A549 (cell line): ENCODE data around the gene PET117. TPM values are rescaled to one million over a fixed set of nuclear protein-coding genes. Genes with fewer than 3 reads are reported as not detected.
"Not testable (repeated sequence)": the region's sequence is repeated elsewhere in the genome, so short reads cannot be mapped to it uniquely, and the experiment has no call there.

ENCODE experiments used
- ATAC-seq, 2 experiments: fragments of 200-7000 bp in 1 of 2; fragments of >200 bp in 1 of 2; cut with Nextera tagmentation in 1 of 2; cut with Tn5 transposase in 1 of 2; 3 replicates each; pipeline versions ENCODE4 v1.8.0 to v1.9.1; 2018 to 2020; ENCODE audit warnings: mild to moderate bottlenecking in 1 of 2, moderate library complexity in 1 of 2
- CTCF ChIA-PET: fragments of 300-600 bp; sonication (Branson Sonifier 250); formaldehyde crosslinking; extraction: SDS; loops from one replicate; lab custom pipeline; 2021; ENCODE audit warnings: antibody characterized with exemption, inconsistent platforms; lab: Yijun Ruan, JAX
- POLR2A ChIA-PET: fragments of 350-600 bp; formaldehyde crosslinking; extraction: SDS; loops from one replicate; lab custom pipeline; 2021; ENCODE audit warnings: antibody characterized with exemption, inconsistent platforms; lab: Yijun Ruan, JAX
- DNase-seq, 2 experiments: peaks; one replicate each; pipeline versions ENCODE4 v3.0.0 to v3.0.0-alpha.2; 2011 to 2016; ENCODE audit warnings: low read depth in 1 of 2, low spot score in 1 of 2
- FAIRE-seq: peaks from 2 replicates; lab custom pipeline; 2011; peaks lifted over from hg19 to GRCh38; lab: Jason Lieb, UNC
- H3K27ac ChIP-seq, 2 experiments: fragments of >200 bp; sonication (Bioruptor Twin); formaldehyde crosslinking; 3 replicates each; pipeline ENCODE4 v1.5.1; 2016 to 2017
- H3K4me1 ChIP-seq: fragments of >200 bp; sonication (Bioruptor Twin); formaldehyde crosslinking; 3 replicates; pipeline ENCODE4 v1.6.1; 2016
- H3K4me2 ChIP-seq: fragments of >200 bp; sonication (Bioruptor Twin); formaldehyde crosslinking; 3 replicates; pipeline ENCODE4 v1.6.1; 2016
- H3K4me3 ChIP-seq: fragments of >200 bp; sonication (Bioruptor Twin); formaldehyde crosslinking; 3 replicates; pipeline ENCODE4 v1.5.1; 2016
- H3K9me3 ChIP-seq: fragments of >200 bp; sonication (Bioruptor Twin); formaldehyde crosslinking; 3 replicates; pipeline ENCODE4 v1.6.1; 2016
- EP300 ChIP-seq, 2 experiments: fragments of >200 bp; sonication (Bioruptor Twin); formaldehyde crosslinking; IDR thresholded peaks; 2 replicates in 1 of 2; 3 replicates in 1 of 2; pipeline ENCODE4 v1.6.1; 2016 to 2017
- FOSB ChIP-seq: fragments of 250-450 bp; sonication (Bioruptor Pico); IDR thresholded peaks from 2 replicates; pipeline ENCODE4 v1.5.0; 2020; ENCODE audit warnings: mild to moderate bottlenecking, moderate library complexity
- GATA3 ChIP-seq: IDR thresholded peaks from 2 replicates; pipeline ENCODE4 v1.6.1; 2012; ENCODE audit warnings: borderline replicate concordance
- KDM1A ChIP-seq: fragments of 200-600 bp; sonication (generic); IDR thresholded peaks from 2 replicates; pipeline ENCODE4 v1.6.1; 2016; ENCODE audit warnings: low read depth, mild to moderate bottlenecking
- NPAS2 ChIP-seq: fragments of 250-450 bp; sonication (Bioruptor Pico); IDR thresholded peaks from 2 replicates; pipeline ENCODE4 v1.8.0; 2022; ENCODE audit warnings: mild to moderate bottlenecking, moderate library complexity, borderline replicate concordance
- NR3C1 ChIP-seq: fragments of >200 bp; sonication (Bioruptor Twin); formaldehyde crosslinking; IDR thresholded peaks from 3 replicates; pipeline ENCODE4 v1.6.1; 2017
- PHF8 ChIP-seq: fragments of 200-600 bp; sonication (generic); IDR thresholded peaks from 2 replicates; pipeline ENCODE4 v1.6.1; 2016; ENCODE audit warnings: low read depth, mild to moderate bottlenecking, antibody characterized with exemption, moderate library complexity, borderline replicate concordance
- RARB ChIP-seq: fragments of 250-450 bp; sonication (Bioruptor Pico); IDR thresholded peaks from 2 replicates; pipeline ENCODE4 v1.8.0; 2021; ENCODE audit warnings: mild to moderate bottlenecking, moderate library complexity
- RCOR1 ChIP-seq: fragments of 150-350 bp; IDR thresholded peaks from 2 replicates; pipeline ENCODE4 v1.6.1; 2014; ENCODE audit warnings: antibody characterized with exemption, low read length, low read depth
- SMC3 ChIP-seq: fragments of >200 bp; sonication (Bioruptor Twin); formaldehyde crosslinking; IDR thresholded peaks from 3 replicates; pipeline ENCODE4 v1.6.1; 2018; ENCODE audit warnings: inconsistent platforms
- USF2 ChIP-seq: fragments of 450-650 bp; IDR thresholded peaks from 2 replicates; pipeline ENCODE4 v1.6.1; 2014; ENCODE audit warnings: antibody characterized with exemption
- ZFP36 ChIP-seq: fragments of 450-650 bp; IDR thresholded peaks from 2 replicates; pipeline ENCODE4 v1.6.1; 2014; ENCODE audit warnings: borderline replicate concordance; ENCODE audit not compliant: partially characterized antibody
- ZNF302 ChIP-seq: fragments of 250-450 bp; sonication (Bioruptor Pico); IDR thresholded peaks from 2 replicates; pipeline ENCODE4 v1.9.0; 2021; ENCODE audit warnings: inconsistent platforms, mild to moderate bottlenecking, moderate library complexity
- ZSCAN20 ChIP-seq: fragments of 250-450 bp; sonication (Bioruptor Pico); IDR thresholded peaks from 2 replicates; pipeline ENCODE4 v1.8.0; 2022; ENCODE audit warnings: mild to moderate bottlenecking, moderate library complexity
- WGBS: methylation state at CpG from one replicate; pipeline ENCODE4 v1.1.6; 2017; ENCODE audit errors: missing lambda C conversion rate; 5-methylcytosine and 5-hydroxymethylcytosine counted together
- polyA plus RNA-seq, 4 experiments: library from polyadenylated mRNA; depleted of rRNA in 3 of 4; stranded (reverse); fragments of >200 nt; fragmentation: RNase III in 1 of 4; extraction: RNeasy Plus Mini Kit Qiagen cat#74134 plus additional on column Dnase treatment in 1 of 4; gene quantifications; 2 replicates in 3 of 4; 3 replicates in 1 of 4; pipeline ENCODE4 v1.2.3, GENCODE V29; 2011 to 2017
- TF ChIP-seq, protein P1 (sequence below): fragments of >200 bp; sonication (Bioruptor Twin); formaldehyde crosslinking; IDR thresholded peaks from 3 replicates; pipeline ENCODE4 v1.6.1; 2016

Gene PET117
- polyA plus RNA-seq, 2 of the 4 experiments (the other 2 are of a cell fraction) = 25.0 to 32.3 TPM

GRCh38 chr20:18166950-18167349 lies 29.3 kb downstream of the PET117 start:
- Histone ChIP-seq H3K27ac (no peak overlapping the region), H3K4me1 (no peaks in the 10 kb centered on the region), H3K9me3 (no peaks in the 10 kb centered on the region), H3K4me3 (no peak overlapping the region), H3K4me2 (no peak overlapping the region)
- CTCF ChIA-PET = interaction anchor here (0.7 to 1.7 kb wide), 2 partner anchors 13 to 28 kb away, joined by 3 to 4 read pairs; no protein-coding TSS in a partner anchor
- no peak for TF ChIP-seq RCOR1
- TF ChIP-seq ZNF302 (CRISPR knock-in tag) = no peak
- TF ChIP-seq GATA3 = no peak
- TF ChIP-seq ZFP36 = no peak
- DNase-seq = no peak
- no peak for FAIRE-seq
- WGBS = 100% methylated on average over 1 of the region's 1 CpG
- ATAC-seq = no peak
- POLR2A ChIA-PET = no interaction called here

GRCh38 chr20:18172379-18172778 lies 34.7 kb downstream of the PET117 start:
- no peak for FAIRE-seq
- ATAC-seq = no peak
- TF ChIP-seq RARB (CRISPR knock-in tag) (no peak), EP300 (IDR thresholded peaks at IDR 0.05) (no peak), KDM1A (no peak), NPAS2 (CRISPR knock-in tag) (no peak)
- Histone ChIP-seq H3K27ac (no peak overlapping the region), H3K4me3 (no peak overlapping the region), H3K4me2 (no peak overlapping the region), H3K9me3 (no peaks in the 10 kb centered on the region), H3K4me1 (no peaks in the 10 kb centered on the region)
- ChIA-PET POLR2A (no interaction called here), CTCF (no interaction called here)
- WGBS = 100% methylated on average over 2 of the region's 2 CpGs
- DNase-seq = no peak

DNA sequence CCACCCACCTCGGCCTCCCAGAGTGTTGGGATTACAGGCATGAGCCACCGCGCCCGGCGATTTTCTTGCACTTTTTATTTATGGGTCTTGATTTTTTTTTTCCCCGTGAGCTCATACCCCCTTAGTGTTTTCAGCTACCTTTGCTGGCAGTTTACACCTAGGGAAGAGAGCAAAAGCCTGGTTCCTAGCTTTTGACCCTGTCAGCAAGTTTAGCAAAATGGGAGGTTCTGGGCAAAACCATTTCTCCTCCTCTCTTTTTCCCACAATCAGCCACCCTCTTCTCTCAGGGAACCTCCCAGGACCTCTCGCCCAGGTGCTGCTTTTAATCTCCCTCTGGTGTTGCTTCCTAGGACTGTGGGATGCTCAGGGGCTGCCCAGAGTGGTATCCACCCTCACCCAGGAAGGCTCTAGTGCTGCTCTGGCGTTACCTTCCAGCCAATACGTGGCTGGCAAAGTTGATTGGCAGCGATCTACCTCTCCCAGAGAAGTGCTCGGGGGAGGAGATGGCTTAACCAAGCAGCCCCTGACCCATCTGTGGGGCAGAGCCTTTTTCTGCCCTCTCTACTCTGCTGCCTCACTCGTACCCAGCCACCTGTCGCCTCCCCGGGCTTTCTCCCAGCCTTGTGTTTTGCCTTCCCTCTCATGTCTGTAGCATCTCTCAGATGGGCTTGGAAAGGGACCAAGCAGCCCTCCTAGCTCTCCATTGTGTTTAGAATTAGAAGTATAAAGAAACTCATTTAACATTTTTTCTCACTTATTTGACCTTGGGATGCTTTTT lies 37.4 kb downstream of the PET117 start:
- 90% methylated on average over 14 of the region's 14 CpGs for whole genome bisulfite sequencing
- TF ChIP-seq SMC3 = no peak
- DNase-seq (no peak), FAIRE-seq (no peak), ATAC-seq (no peak)
- peaks cover 9% of the 10 kb centered on the region; the same call in 1 of the 3 replicates for H3K9me3 ChIP-seq
- H3K4me3 ChIP-seq = no peak overlapping the region
- ChIA-PET POLR2A (no interaction called here), CTCF (interaction anchor here (1.2 kb wide), 1 partner anchor 493 kb away, joined by 3 read pairs; the partner anchor contains the start of gene RRBP1)
- H3K4me1 ChIP-seq = no peaks in the 10 kb centered on the region
- no peak overlapping the region for H3K27ac ChIP-seq
- H3K4me2 ChIP-seq = no peak overlapping the region

DNA sequence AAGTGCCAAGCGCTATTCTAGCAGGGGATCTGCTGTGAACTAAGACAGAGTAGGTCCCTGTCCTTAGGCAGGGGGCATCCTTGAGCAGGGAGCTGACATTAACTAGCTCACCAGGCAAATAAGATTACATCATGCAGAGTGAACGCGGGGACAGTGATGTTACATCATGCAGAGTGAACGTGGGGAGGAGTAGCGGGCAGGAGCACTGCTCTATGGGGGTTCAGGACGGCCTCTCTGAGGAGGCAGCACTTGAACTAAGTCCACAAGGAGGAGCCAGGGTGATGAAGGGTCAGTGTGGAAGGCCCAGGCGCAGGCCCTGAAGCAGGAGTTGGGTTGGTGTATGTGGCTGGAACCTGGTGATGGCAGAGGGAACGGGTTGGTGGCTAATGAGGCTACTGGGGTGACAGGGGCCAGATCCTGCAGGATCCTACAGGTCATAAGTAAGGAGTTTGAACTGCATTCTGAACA lies 38.7 kb downstream of the PET117 start:
- Histone ChIP-seq H3K4me3 (no peak overlapping the region), H3K9me3 (peaks cover 18% of the 10 kb centered on the region), H3K27ac (no peak overlapping the region), H3K4me2 (no peak overlapping the region), H3K4me1 (no peaks in the 10 kb centered on the region)
- WGBS = 89% methylated on average over 8 of the region's 8 CpGs
- TF ChIP-seq ZSCAN20 = no peak
- TF ChIP-seq, protein P1, sequence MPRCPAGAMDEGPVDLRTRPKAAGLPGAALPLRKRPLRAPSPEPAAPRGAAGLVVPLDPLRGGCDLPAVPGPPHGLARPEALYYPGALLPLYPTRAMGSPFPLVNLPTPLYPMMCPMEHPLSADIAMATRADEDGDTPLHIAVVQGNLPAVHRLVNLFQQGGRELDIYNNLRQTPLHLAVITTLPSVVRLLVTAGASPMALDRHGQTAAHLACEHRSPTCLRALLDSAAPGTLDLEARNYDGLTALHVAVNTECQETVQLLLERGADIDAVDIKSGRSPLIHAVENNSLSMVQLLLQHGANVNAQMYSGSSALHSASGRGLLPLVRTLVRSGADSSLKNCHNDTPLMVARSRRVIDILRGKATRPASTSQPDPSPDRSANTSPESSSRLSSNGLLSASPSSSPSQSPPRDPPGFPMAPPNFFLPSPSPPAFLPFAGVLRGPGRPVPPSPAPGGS = no peak
- no peak for TF ChIP-seq GATA3
- no peak for TF ChIP-seq USF2
- no peak for TF ChIP-seq EP300 (IDR thresholded peaks at IDR 0.05)
- no peak for TF ChIP-seq NR3C1
- no peak for TF ChIP-seq ZFP36
- TF ChIP-seq PHF8 = no peak
- TF ChIP-seq FOSB = no peak
- POLR2A ChIA-PET = no interaction called here
- CTCF ChIA-PET = interaction anchor here (1.6 kb wide), 1 partner anchor 99 kb away, joined by 4 read pairs; no protein-coding TSS in a partner anchor
- DNase-seq = peak in 1 of 2 experiments; percentile 18
- peak in 1 of 2 experiments; percentile 56; a peak in 1 of 6 replicates for ATAC-seq
- no peak for FAIRE-seq

- FAIRE-seq, H3K4me2 ChIP-seq, DNase-seq, H3K4me3 ChIP-seq, POLR2A ChIA-PET, H3K27ac ChIP-seq, ATAC-seq, CTCF ChIA-PET, H3K4me1 ChIP-seq: not testable (repeated sequence)
- H3K9me3 ChIP-seq = peaks cover 18% of the 10 kb centered on the region
Observed at GRCh38 chr20:18180366-18180765, 42.7 kb downstream of the PET117 start.
